C4-2B (cell line): ENCODE results near the gene NDUFA12.

Experiments
- CTCF ChIP-seq: fragments of 450-650 bp; conservative IDR thresholded peaks from 2 replicates; pipeline ENCODE4 v1.5.1; 2017; ENCODE audit warnings: mild to moderate bottlenecking
- ZFX ChIP-seq: fragments of 450-650 bp; IDR thresholded peaks from 2 replicates; pipeline ENCODE4 v1.6.1; 2017

DNA sequence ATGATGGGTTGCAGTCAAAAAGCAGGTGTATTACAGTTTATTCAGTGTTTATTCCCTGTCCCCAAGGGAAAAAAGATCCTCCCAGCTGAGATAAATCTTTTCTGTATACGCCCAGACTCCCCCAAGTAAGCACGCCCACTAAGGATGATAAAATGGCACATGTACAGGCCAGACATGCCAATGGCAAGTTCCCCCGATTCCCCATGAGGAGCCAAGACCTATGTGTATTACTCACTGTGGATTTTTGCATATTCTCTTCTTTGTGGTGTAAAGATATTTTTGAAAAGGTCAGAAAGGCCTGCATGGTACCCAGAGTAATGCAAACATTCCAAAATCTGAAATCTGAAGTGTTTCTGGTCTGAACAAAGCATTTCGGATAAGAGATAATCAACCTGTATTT, 47.7 kb upstream of the NDUFA12 start:
- TF ChIP-seq CTCF (no peak), ZFX (no peak)
